ENCODE results near the gene PAM.

DNA sequence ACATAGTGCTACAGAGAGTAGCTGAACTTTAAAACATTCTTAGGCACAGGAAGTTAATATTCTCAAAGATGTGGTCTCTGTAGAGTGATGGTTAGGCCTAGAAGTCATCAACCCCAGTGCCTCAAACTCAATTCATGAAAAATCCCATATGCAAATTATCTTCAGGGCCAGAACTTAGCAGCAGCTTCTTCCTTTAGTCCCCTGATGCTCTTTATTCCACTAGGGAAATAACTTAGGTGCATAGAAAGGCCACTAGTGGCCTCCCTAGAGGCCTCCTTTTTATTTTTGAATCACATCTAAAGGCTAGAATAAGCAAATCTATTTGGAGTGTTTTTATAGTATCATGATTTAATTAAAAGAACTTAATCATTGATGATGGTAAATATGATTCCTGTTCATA is 276.5 kb downstream of the PAM start:
- TF ChIP-seq, protein P1, sequence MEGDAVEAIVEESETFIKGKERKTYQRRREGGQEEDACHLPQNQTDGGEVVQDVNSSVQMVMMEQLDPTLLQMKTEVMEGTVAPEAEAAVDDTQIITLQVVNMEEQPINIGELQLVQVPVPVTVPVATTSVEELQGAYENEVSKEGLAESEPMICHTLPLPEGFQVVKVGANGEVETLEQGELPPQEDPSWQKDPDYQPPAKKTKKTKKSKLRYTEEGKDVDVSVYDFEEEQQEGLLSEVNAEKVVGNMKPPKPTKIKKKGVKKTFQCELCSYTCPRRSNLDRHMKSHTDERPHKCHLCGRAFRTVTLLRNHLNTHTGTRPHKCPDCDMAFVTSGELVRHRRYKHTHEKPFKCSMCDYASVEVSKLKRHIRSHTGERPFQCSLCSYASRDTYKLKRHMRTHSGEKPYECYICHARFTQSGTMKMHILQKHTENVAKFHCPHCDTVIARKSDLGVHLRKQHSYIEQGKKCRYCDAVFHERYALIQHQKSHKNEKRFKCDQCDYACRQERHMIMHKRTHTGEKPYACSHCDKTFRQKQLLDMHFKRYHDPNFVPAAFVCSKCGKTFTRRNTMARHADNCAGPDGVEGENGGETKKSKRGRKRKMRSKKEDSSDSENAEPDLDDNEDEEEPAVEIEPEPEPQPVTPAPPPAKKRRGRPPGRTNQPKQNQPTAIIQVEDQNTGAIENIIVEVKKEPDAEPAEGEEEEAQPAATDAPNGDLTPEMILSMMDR (IDR thresholded peaks at IDR 0.05): no peak
- TF ChIP-seq EP300 (IDR thresholded peaks at IDR 0.05): no peak
